Activated T-cell treated with anti-CD3 and anti-CD28 coated beads for 24 hours (primary cell): ENCODE results near the gene NCOR1.
A peak's percentile ranks its signal among the peaks of the same experiment; 100 is the strongest.
"Not testable (repeated sequence)": the region's sequence is repeated elsewhere in the genome, so short reads cannot be mapped to it uniquely, and the experiment has no call there.

Source experiments
- DNase-seq: peaks from one replicate; pipeline ENCODE4 v3.0.0-alpha.2; 2020; ENCODE audit warnings: low read depth

The NCOR1 gene

GRCh38 chr17:16215273-16215964, at the start of gene NCOR1:
TSS of gene NCOR1 (minus strand) at chr17:16215534. CDS start at chr17:16194569, 20,965 bp downstream.
- peak; percentile 86 for DNase-seq

- no peak for DNase-seq
Measured at GRCh38 chr17:16262201-16262600, 46.9 kb upstream of the NCOR1 start.

DNA sequence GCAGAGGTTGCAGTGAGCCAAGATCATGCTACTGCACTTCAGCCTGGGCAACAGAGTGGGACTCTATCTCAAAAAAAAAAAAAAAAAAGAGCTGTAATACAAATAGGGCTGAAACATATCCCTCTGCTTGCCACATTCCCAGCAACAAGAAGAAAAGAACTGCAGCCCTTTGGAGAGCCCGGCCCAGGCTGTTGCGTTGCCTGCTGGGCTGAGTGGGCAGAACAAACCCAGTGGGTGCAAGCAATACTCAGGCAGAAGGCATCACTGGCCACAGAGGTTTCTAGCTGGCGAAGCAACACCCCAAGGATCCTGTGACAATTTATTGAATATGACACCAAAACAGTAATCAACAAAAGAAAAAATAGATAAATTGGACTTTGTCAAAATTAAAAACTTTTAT, 45.7 kb upstream of the NCOR1 start:
- DNase-seq = no peak

- DNase-seq = no peak
Measured at GRCh38 chr17:16259926-16260325, 44.6 kb upstream of the NCOR1 start.

GRCh38 chr17:16258901-16259300, 43.6 kb upstream of the NCOR1 start:
- no peak for DNase-seq

GRCh38 chr17:16255481-16255921, 40.2 kb upstream of the NCOR1 start:
- no peak for DNase-seq

GRCh38 chr17:16254773-16255400, 39.6 kb upstream of the NCOR1 start:
- no peak for DNase-seq

DNA sequence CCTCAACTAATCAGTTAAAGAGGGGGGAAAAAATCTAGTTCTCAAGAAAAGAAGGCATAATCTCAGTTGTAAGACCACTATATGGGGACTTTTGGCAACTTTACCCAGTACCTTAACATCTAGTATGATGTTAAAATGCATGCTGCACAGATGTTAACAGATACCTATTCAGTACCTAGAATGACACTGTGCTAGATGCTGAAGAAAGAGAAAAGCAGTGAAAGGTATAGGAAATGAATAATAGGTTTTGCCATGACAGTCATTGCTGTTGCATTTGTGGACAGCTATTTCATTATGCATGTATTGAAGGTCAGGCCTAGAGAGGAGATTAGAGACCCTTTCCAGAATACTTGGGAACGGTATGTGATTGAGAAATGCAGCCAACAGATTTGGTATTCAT, 36.2 kb upstream of the NCOR1 start:
- DNase-seq = no peak

DNA sequence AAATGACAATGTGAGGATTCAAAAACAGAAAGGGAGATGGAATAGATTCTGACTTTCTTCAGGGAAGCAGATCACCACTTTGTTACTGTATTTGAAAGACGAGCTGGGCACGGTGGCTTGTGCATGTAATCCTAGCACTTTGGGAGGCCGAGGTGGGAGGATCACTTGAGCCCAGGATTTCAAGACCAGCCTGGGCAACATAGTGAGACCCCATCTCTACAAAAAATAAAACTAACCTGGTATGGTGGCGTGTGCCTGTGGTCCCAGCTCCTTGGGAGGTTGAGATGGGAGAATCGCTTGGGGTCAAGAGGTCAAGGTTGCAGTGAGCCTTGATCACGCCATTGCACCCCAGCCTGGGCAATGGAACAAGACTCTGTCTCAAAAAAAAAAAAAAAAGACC, 35.7 kb upstream of the NCOR1 start:
- DNase-seq = no peak

DNA sequence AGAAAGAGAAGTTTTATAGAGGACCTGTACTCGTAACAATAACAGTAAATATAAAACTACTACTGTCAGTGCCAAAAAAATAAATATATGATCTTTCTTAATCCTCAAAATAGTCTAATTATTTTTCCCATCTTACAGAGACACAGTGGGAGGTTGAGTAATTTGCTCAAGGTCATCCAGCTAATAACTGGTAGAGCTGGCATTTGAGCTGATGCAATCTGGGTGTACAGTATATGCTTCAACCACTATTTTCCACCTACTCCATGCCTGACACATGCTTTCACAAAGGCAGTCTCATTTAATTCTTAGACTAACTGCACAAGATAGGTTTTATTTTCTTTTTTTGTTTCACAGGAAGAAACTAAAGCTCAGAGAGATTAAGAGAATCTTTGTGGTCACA, 35.3 kb upstream of the NCOR1 start:
- no peak for DNase-seq

- DNase-seq = no peak
Measured at GRCh38 chr17:16247586-16247984, 32.3 kb upstream of the NCOR1 start.

- no peak for DNase-seq
Measured at GRCh38 chr17:16243801-16244567, 28.6 kb upstream of the NCOR1 start.

DNA sequence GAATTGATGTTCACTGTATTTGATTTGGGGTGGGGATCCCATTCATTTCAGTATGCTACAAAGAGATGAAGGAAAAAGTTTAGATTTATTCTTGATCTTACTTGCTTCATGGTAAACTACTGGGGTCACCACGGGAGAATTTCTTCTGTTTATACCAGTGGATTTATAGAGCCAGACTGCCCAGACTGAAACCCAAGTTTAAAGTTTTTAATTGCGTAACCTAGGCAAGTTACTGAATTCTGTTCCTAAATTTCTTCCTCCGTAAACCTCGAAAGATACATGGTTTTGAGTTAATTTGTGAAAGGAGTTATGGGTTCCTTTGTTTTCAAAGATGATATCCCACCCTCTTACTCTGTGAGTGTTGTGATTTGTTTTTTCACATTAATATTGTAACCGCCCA, 28.1 kb upstream of the NCOR1 start:
- no peak for DNase-seq

DNA sequence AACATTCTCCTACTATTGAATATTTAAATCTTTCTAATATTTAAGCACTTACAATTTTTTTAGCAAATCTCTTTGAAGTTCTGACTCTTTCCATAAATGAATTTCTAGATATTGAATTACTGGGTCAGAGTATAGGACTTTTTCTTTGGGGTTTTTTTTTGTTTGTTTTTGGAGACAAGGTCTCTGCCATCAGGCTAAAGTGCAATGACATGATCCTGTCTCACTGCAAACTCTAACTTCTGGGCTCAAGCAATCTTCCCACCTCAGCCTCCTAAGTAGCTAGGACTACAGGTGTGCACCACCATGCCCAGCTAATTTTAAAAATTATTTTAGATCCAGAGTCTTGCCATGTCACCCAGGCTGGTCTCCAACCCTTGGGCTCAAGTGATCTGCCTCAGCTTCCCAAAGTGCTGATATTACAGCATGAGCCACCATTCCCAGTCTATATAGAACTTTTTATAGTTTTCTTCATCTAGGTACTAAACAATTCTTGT, 26.6 kb upstream of the NCOR1 start:
- DNase-seq = no peak

- DNase-seq = no peak
Measured at GRCh38 chr17:16239931-16240330, 24.6 kb upstream of the NCOR1 start.

DNA sequence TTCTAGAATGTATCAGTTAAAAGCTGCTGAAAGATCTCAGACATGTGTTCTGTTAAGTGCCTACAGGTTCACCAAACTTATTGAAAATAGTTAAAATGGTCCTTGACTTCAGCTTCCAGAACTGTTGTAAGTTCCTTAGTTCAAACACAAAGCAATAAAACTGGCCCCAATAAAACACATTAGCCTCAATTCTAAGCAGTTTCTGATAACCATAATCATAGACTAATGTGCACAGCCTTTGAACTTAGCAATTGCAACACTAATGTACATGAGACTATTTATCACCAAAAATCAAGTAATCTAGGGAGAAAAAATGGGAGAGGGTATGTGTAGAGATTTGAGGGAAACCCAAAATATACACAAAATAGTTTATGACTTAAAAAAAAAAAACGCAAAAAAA, 17.1 kb upstream of the NCOR1 start:
- no peak for DNase-seq

- not testable (repeated sequence) for DNase-seq
Measured at GRCh38 chr17:16229912-16230561, 14.7 kb upstream of the NCOR1 start.

- no peak for DNase-seq
Measured at GRCh38 chr17:16222406-16222805, 7.1 kb upstream of the NCOR1 start.

- DNase-seq = peak; percentile 90
Measured at GRCh38 chr17:16217002-16217635, 1.8 kb upstream of the NCOR1 start, which contains the start of gene PIGL. TSS of gene PIGL (plus strand) at chr17:16217210. CDS start at chr17:16217227, 17 bp downstream.

DNA sequence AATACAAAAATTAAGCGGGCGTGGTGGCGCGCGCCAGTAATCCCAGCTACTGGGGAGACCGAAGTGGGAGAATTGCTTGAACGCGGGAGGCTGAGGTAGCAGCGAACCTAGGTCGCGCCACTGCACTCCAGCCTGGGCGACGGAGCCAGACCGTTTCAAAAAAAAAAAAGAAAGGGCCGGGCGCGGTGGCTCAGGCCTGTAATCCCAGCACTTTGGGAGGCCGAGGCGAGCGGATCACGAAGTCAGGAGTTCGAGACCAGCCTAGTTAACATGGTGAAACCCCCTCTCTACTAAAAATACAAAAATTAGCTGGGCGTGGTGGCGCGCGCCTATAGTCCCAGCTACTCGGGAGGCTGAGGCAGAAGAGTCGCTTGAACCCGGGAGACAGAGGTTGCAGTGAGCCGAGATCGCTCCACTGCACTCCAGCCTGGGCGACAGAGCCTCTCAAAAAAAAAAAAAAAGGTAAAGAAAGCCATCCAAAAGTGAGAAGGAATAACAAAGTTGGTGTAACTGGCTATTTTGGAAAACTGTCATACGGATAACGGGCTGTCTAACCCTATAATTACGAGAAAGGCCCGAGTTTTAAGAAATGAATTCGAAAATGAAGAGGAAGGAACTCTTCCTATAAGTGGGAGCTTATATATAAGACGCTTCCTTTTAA, 1.1 kb upstream of the NCOR1 start:
- not testable (repeated sequence) for DNase-seq

GRCh38 chr17:16215965-16216316, 607 bp upstream of the NCOR1 start:
- DNase-seq = peak; percentile 28

- peak; percentile 23 for DNase-seq
Measured at GRCh38 chr17:16215002-16215272, 397 bp downstream of the NCOR1 start.
